Keratinocyte (primary cell): Measurements from ENCODE around the gene EHD3.

Source experiments
- CTCF ChIP-seq, 3 experiments: IDR thresholded peaks in 1 of 3; conservative IDR thresholded peaks in 1 of 3; optimal IDR thresholded peaks in 1 of 3; 2 replicates in 2 of 3; 3 replicates in 1 of 3; pipeline versions ENCODE3 to v1.5.1; 2011; ENCODE audit warnings: low read length in 3 of 3, mild to moderate bottlenecking in 3 of 3, moderate library complexity in 2 of 3, control low read depth in 1 of 3, inconsistent platforms in 1 of 3; ENCODE audit not compliant: insufficient read depth in 2 of 3; ENCODE audit errors: extremely low read depth in 1 of 3
- EZH2 ChIP-seq: IDR thresholded peaks from one replicate; pipeline ENCODE4 v1.6.1; 2012; ENCODE audit warnings: inconsistent platforms, mild to moderate bottlenecking, low read length, moderate library complexity

GRCh38 chr2:31246184-31246852, 12.4 kb downstream of the EHD3 start:
- TF ChIP-seq CTCF (optimal IDR thresholded peaks at IDR 0.05 in 1 of 3, IDR thresholded peaks at IDR 0.05 in 1 of 3, conservative IDR thresholded peaks at IDR 0.05 in 1 of 3; ENCODE audit: extremely low read depth in 1 of 3, insufficient read depth in 2 of 3, low read length in 3 of 3) (no peak), EZH2 (no peak)
